K562 (cell line): ENCODE data around the gene TSPOAP1. TPM values are rescaled to one million over a fixed set of nuclear protein-coding genes. Genes with fewer than 3 reads are reported as not detected.

Experiments used
- ARID3B ChIP-seq: fragments of 250-450 bp; sonication (Bioruptor Pico); IDR thresholded peaks from 2 replicates; pipeline ENCODE4 v1.4.0; 2020; ENCODE audit warnings: borderline replicate concordance
- GTF2E2 ChIP-seq: fragments of 200-800 bp; sonication (Bioruptor generic); IDR thresholded peaks from 2 replicates; pipeline ENCODE4 v1.6.1; 2016; ENCODE audit warnings: missing genetic modification characterization, missing compliant biosample characterization
- OTX1 ChIP-seq: fragments of 450-650 bp; formaldehyde crosslinking; IDR thresholded peaks from 2 replicates; pipeline ENCODE4 v1.4.0; 2022; ENCODE audit warnings: mild to moderate bottlenecking
- PBX2 ChIP-seq, 2 experiments: IDR thresholded peaks in 1 of 2; conservative IDR thresholded peaks in 1 of 2; 2 replicates each; pipeline ENCODE4 v1.6.1; 2016; ENCODE audit warnings: low read depth in 2 of 2, mild to moderate bottlenecking in 1 of 2, missing compliant biosample characterization in 1 of 2, missing genetic modification characterization in 1 of 2, moderate library complexity in 1 of 2
- POLR3A ChIP-seq: IDR thresholded peaks from 2 replicates; pipeline ENCODE4 v1.6.1; 2011; ENCODE audit warnings: borderline replicate concordance, mild to moderate bottlenecking, moderate library complexity; ENCODE audit not compliant: insufficient read length, insufficient read depth; ENCODE audit errors: extremely low read depth
- SRSF1 ChIP-seq: fragments of 200-400 bp; formaldehyde crosslinking; IDR thresholded peaks from 2 replicates; pipeline ENCODE4 v1.6.1; 2017; ENCODE audit warnings: mild to moderate bottlenecking, low read depth, low read length, moderate library complexity
- THRAP3 ChIP-seq: fragments of 450-650 bp; IDR thresholded peaks from 2 replicates; pipeline ENCODE4 v1.6.1; 2016; ENCODE audit warnings: mild to moderate bottlenecking, inconsistent platforms, borderline replicate concordance
- ZFP91 ChIP-seq: sonication (generic); formaldehyde crosslinking; IDR thresholded peaks from 2 replicates; pipeline ENCODE4 v1.8.0; 2022; ENCODE audit warnings: mild to moderate bottlenecking, missing genetic modification reagents
- ZKSCAN1 ChIP-seq: fragments of 150-350 bp; IDR thresholded peaks from 2 replicates; pipeline ENCODE4 v1.6.1; 2016; ENCODE audit warnings: low read depth, low read length
- ZNF41 ChIP-seq: fragments of 250-450 bp; sonication (Bioruptor Pico); conservative IDR thresholded peaks from 2 replicates; pipeline ENCODE4 v1.4.0; 2020; ENCODE audit warnings: mild to moderate bottlenecking
- ZNF561 ChIP-seq: fragments of 450-650 bp; formaldehyde crosslinking; conservative IDR thresholded peaks from 2 replicates; pipeline ENCODE4 v1.4.0; 2020; ENCODE audit warnings: mild to moderate bottlenecking, moderate library complexity
- ZNF584 ChIP-seq: fragments of 200-800 bp; sonication (Bioruptor generic); IDR thresholded peaks from 2 replicates; pipeline ENCODE4 v1.6.1; 2016; ENCODE audit warnings: low read depth, mild to moderate bottlenecking, missing genetic modification characterization, missing compliant biosample characterization
- ZNF785 ChIP-seq: fragments of 250-450 bp; sonication (Bioruptor Pico); IDR thresholded peaks from 2 replicates; pipeline ENCODE4 v1.4.0; 2020; ENCODE audit warnings: mild to moderate bottlenecking
- polyA plus RNA-seq, 8 experiments: library from polyadenylated mRNA; depleted of rRNA in 4 of 8; stranded (reverse) in 5 of 8; unstranded in 3 of 8; fragments of >200 nt; fragmentation: Nextera tagmentation in 2 of 8; fragmentation: Illumina TruSeq in 1 of 8; extraction: Ambion mirVana in 2 of 8; extraction: Trizol in 1 of 8; gene quantifications; 2 replicates each; pipeline versions ENCODE4 v1.2.1 to v1.2.3, GENCODE V29; 2011 to 2014; ENCODE audit warnings: inconsistent platforms in 1 of 8, missing spikeins in 1 of 8
- total RNA-seq, 7 experiments: library from RNA; depleted of rRNA in 6 of 7; stranded (reverse); fragments of >200 nt in 6 of 7; fragmentation: Illumina TruSeq in 2 of 7; extraction: Trizol in 2 of 7; gene quantifications; 2 replicates each; pipeline versions ENCODE4 v1.2.1 to v1.2.3, GENCODE V29; 2011 to 2021; ENCODE audit warnings: low replicate concordance in 1 of 7
- TF ChIP-seq, protein P1 (sequence below): sonication (generic); formaldehyde crosslinking; IDR thresholded peaks from 2 replicates; pipeline ENCODE4 v1.8.0; 2022; ENCODE audit warnings: missing genetic modification reagents, mild to moderate bottlenecking, borderline replicate concordance
- TF ChIP-seq, protein P2 (sequence below): sonication (generic); formaldehyde crosslinking; IDR thresholded peaks from 2 replicates; pipeline ENCODE4 v1.5.0; 2020; ENCODE audit warnings: missing genetic modification reagents
- TF ChIP-seq, protein P3 (sequence below): fragments of 450-650 bp; IDR thresholded peaks from 2 replicates; pipeline ENCODE4 v1.6.1; 2016

TSPOAP1 gene
- total and polyA plus RNA-seq, 9 of the 15 experiments (the other 6 are each of a cell fraction or from before 2014, with no cell fraction given), result 0.87 to 3.9 (median 1.8) TPM; not detected in 2

DNA sequence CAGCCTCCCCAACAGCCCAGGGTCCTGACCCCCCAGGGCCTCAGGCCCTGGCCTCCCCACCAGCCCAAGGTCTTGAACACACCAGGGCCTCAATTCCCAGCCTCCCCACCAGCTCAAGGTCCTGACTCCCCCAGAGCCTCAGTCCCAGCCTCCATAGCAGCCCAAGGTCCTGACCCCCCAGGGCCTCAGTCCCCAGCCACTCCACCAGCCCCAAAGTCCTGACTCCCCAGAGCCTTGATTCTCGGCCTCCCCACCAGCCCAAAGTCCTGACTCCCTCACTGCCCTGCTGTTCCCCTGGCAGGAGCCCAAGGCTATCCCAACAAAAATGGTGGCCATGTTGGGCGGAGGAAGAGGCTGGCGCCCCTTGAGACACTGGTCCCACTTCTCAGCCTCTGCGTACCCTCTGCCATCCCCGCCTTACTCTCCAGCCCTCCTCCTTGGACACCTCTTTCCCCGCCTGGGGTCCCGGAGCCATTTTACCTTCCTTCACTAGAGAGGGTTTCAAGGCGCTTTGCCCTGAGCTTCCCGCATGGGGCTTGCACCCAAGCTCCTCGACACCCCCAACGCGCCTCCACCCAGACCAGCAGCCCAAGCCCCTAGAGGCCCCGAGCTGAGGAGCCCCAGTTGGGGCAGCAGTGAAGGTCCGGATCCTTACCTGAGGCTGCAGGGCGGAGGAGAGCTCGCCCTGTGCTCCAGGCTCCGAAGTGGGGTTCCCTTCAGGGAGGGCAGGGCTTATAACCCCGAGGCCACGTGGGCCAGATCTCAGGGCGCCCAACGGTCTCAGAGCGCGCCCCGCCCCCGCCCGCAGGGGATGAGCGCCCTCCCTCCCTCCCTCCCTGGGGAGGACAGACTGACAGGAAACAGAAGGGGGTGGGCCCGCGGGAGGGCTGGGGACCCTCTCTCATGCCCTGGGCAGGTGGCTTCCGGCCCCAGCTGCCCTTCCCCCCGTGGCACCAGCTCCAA, 3.5 kb upstream of the TSPOAP1 start (continued):
- TF ChIP-seq PBX2 (CRISPR knock-in tag; IDR thresholded peaks at IDR 0.05; ENCODE audit: low read depth), result no peak
- no peak for TF ChIP-seq PBX2 (tag; conservative IDR thresholded peaks at IDR 0.05; ENCODE audit: low read depth)
- peak; percentile 97 for TF ChIP-seq GTF2E2
- peak; percentile 97 for TF ChIP-seq THRAP3
- no peak for TF ChIP-seq POLR3A
- TF ChIP-seq SRSF1, result peak; percentile 97
- TF ChIP-seq, protein P1, sequence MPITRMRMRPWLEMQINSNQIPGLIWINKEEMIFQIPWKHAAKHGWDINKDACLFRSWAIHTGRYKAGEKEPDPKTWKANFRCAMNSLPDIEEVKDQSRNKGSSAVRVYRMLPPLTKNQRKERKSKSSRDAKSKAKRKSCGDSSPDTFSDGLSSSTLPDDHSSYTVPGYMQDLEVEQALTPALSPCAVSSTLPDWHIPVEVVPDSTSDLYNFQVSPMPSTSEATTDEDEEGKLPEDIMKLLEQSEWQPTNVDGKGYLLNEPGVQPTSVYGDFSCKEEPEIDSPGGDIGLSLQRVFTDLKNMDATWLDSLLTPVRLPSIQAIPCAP, result peak; percentile 86
- TF ChIP-seq ZNF584, result no peak
- TF ChIP-seq, protein P2, sequence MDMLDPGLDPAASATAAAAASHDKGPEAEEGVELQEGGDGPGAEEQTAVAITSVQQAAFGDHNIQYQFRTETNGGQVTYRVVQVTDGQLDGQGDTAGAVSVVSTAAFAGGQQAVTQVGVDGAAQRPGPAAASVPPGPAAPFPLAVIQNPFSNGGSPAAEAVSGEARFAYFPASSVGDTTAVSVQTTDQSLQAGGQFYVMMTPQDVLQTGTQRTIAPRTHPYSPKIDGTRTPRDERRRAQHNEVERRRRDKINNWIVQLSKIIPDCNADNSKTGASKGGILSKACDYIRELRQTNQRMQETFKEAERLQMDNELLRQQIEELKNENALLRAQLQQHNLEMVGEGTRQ (CRISPR knock-in tag), result peak; percentile 98
- TF ChIP-seq ZFP91 (CRISPR knock-in tag), result no peak; the same call in 1 of the 2 replicates
- TF ChIP-seq ARID3B (CRISPR knock-in tag), result no peak
- TF ChIP-seq ZKSCAN1, result peak; percentile 48; the same call in 1 of the 2 replicates
- no peak for TF ChIP-seq ZNF785
- TF ChIP-seq, protein P3, sequence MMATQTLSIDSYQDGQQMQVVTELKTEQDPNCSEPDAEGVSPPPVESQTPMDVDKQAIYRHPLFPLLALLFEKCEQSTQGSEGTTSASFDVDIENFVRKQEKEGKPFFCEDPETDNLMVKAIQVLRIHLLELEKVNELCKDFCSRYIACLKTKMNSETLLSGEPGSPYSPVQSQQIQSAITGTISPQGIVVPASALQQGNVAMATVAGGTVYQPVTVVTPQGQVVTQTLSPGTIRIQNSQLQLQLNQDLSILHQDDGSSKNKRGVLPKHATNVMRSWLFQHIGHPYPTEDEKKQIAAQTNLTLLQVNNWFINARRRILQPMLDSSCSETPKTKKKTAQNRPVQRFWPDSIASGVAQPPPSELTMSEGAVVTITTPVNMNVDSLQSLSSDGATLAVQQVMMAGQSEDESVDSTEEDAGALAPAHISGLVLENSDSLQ, result peak; percentile 79
- no peak; the same call in 1 of the 2 replicates for TF ChIP-seq ZNF561 (CRISPR knock-in tag)
- 0 out of 2 replicates have a peak, but pooled peaks have one; percentile 9 for TF ChIP-seq ZNF41 (CRISPR knock-in tag)
- TF ChIP-seq OTX1 (CRISPR knock-in tag), result peak; percentile 28; the same call in 1 of the 2 replicates
